PFSK-1 (cell line): ENCODE results near the gene NRBP1. TPM values are rescaled to one million over a fixed set of nuclear protein-coding genes. Genes with fewer than 3 reads are reported as not detected.
A peak's percentile ranks its signal among the peaks of the same experiment; 100 is the strongest.

ENCODE experiments used
- FOXP2 ChIP-seq: optimal IDR thresholded peaks from 2 replicates; pipeline ENCODE3; 2011; ENCODE audit warnings: borderline replicate concordance, control low read depth, inconsistent platforms; ENCODE audit not compliant: insufficient read depth; ENCODE audit errors: extremely low read length, extremely low read depth
- POLR2AphosphoS5 ChIP-seq: IDR thresholded peaks from 2 replicates; pipeline ENCODE4 v1.6.1; 2012; ENCODE audit warnings: low read depth, mild to moderate bottlenecking, control low read depth, low read length, moderate library complexity
- SIN3A ChIP-seq: IDR thresholded peaks from 2 replicates; pipeline ENCODE4 v1.6.1; 2012; ENCODE audit warnings: mild to moderate bottlenecking, low read length, moderate library complexity, borderline replicate concordance; ENCODE audit not compliant: insufficient read depth
- TAF1 ChIP-seq: IDR thresholded peaks from 2 replicates; pipeline ENCODE4 v1.6.1; 2012; ENCODE audit warnings: low read length, control low read depth, borderline replicate concordance; ENCODE audit not compliant: insufficient read depth
- polyA plus RNA-seq: library from polyadenylated mRNA; unstranded; fragments of >200 nt; gene quantifications from one replicate; pipeline ENCODE4 v1.2.1, GENCODE V29; 2012; ENCODE audit warnings: low read depth, missing spikeins; ENCODE audit not compliant: insufficient read length
- TF ChIP-seq, protein P1 (sequence below), 2 experiments: IDR thresholded peaks; 2 replicates each; pipeline versions ENCODE4 v1.6.1 to v1.8.0; 2011 to 2012; ENCODE audit warnings: low read depth in 2 of 2, low read length in 2 of 2, control low read depth in 1 of 2, inconsistent platforms in 1 of 2, mild to moderate bottlenecking in 1 of 2, moderate library complexity in 1 of 2; ENCODE audit not compliant: insufficient read depth in 1 of 2

The NRBP1 gene
- 148 TPM for polyA plus RNA-seq

GRCh38 chr2:27428213-27428977 is at the start of gene NRBP1:
Gene NRBP1, plus strand, starts transcription at chr2:27428631. Its CDS starts 4,643 bp downstream, at chr2:27433274.
- TF ChIP-seq SIN3A = 0 out of 2 replicates have a peak, but pooled peaks have one; percentile 36
- peak; percentile 56; the same call in 1 of the 2 replicates for TF ChIP-seq TAF1
- peak; percentile 86 for TF ChIP-seq POLR2AphosphoS5
- no peak for TF ChIP-seq FOXP2
- TF ChIP-seq, protein P1, sequence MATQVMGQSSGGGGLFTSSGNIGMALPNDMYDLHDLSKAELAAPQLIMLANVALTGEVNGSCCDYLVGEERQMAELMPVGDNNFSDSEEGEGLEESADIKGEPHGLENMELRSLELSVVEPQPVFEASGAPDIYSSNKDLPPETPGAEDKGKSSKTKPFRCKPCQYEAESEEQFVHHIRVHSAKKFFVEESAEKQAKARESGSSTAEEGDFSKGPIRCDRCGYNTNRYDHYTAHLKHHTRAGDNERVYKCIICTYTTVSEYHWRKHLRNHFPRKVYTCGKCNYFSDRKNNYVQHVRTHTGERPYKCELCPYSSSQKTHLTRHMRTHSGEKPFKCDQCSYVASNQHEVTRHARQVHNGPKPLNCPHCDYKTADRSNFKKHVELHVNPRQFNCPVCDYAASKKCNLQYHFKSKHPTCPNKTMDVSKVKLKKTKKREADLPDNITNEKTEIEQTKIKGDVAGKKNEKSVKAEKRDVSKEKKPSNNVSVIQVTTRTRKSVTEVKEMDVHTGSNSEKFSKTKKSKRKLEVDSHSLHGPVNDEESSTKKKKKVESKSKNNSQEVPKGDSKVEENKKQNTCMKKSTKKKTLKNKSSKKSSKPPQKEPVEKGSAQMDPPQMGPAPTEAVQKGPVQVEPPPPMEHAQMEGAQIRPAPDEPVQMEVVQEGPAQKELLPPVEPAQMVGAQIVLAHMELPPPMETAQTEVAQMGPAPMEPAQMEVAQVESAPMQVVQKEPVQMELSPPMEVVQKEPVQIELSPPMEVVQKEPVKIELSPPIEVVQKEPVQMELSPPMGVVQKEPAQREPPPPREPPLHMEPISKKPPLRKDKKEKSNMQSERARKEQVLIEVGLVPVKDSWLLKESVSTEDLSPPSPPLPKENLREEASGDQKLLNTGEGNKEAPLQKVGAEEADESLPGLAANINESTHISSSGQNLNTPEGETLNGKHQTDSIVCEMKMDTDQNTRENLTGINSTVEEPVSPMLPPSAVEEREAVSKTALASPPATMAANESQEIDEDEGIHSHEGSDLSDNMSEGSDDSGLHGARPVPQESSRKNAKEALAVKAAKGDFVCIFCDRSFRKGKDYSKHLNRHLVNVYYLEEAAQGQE (IDR thresholded peaks at IDR 0.05; ENCODE audit: insufficient read depth in 1 of 2, low read depth in 2 of 2, low read length in 2 of 2) = 0 out of 4 replicates have a peak, but pooled peaks of 1 of the 2 experiments have one; percentile 8

DNA sequence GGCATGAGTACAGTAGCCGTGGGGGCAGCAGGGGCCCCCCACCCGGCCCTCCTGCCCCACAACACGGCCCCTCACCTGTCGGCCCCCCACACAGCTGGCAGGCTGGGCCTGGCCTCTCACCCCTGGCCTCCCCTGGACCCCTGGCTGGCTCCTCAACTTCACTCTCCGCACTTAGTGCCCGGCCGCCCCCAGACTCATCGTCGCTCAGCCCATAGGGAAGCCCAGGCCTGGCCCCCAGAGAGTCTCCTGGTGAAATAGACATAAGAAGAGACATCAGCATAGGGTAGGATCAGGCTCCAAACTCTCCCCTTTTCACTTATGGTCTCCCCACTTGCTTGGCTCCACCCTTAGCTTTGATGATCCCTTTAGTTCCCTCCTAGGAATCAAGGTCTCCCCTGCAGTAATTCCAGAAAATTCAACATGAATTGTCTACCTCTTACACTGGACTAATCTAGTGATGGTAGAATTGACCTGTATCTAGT is 49.6 kb upstream of the NRBP1 start:
- no peak for TF ChIP-seq POLR2AphosphoS5
- TF ChIP-seq FOXP2 = no peak
- TF ChIP-seq, protein P1 (IDR thresholded peaks at IDR 0.05; ENCODE audit: insufficient read depth in 1 of 2, low read depth in 2 of 2, low read length in 2 of 2) = no peak
- no peak for TF ChIP-seq TAF1
- TF ChIP-seq SIN3A = no peak

DNA sequence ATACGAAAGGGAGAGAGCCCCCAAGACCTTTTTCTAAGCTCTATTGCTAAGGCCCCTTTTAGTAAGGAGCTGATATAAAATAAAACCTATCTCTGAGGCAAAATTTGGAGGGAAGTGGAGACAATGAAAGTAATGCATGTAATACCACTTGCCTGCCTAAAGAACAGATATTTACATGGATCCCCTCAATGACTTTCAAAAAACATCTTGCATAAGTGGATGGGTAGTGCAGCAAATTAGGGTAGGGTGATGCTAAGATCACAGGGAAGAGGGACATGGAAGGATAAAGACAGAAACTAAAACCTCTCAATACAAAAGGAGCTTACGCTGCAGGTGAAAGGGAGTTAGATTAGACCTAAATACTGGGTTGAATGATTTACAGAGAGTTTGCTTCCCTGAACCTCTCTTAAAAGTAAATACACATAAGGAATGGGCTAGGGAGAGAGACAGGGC is 49.0 kb upstream of the NRBP1 start:
- TF ChIP-seq TAF1 (no peak), POLR2AphosphoS5 (no peak), FOXP2 (no peak), SIN3A (no peak)
- TF ChIP-seq, protein P1 (IDR thresholded peaks at IDR 0.05; ENCODE audit: insufficient read depth in 1 of 2, low read depth in 2 of 2, low read length in 2 of 2) = no peak

GRCh38 chr2:27379836-27380625 is 48.4 kb upstream of the NRBP1 start:
- no peak for TF ChIP-seq SIN3A
- TF ChIP-seq POLR2AphosphoS5 = peak; percentile 45
